HepG2 (cell line): ENCODE measurements around the gene TTC21B. TPM values are rescaled to one million over a fixed set of nuclear protein-coding genes. Genes with fewer than 3 reads are reported as not detected.

ENCODE experiments used
- ATAC-seq: fragments of 200-7000 bp; cut with Tn5 transposase; 3 replicates; pipeline ENCODE4 v1.9.1; 2020; ENCODE audit warnings: mild to moderate bottlenecking, moderate library complexity
- BruUV-seq: library from RNA; stranded (reverse); fragments of 400-500 nt; replicated peaks from 2 replicates; lab custom pipeline; 2021; lab: Mats Ljungman, UMichigan
- CTCF ChIA-PET: fragments of 300-600 bp; formaldehyde crosslinking; extraction: SDS; loops from one replicate; lab custom pipeline; 2021; ENCODE audit warnings: low total read pairs, inconsistent platforms, low intra/inter-chr PET ratio; lab: Yijun Ruan, JAX
- POLR2A ChIA-PET: fragments of 350-600 bp; sonication (Branson Sonifier 250); formaldehyde crosslinking; loops from one replicate; lab custom pipeline; 2020; ENCODE audit warnings: antibody characterized with exemption, inconsistent platforms; lab: Yijun Ruan, JAX
- DNase-seq: peaks from one replicate; pipeline ENCODE4 v3.0.0-alpha.2; 2015; ENCODE audit warnings: low spot score
- FAIRE-seq: peaks from 3 replicates; lab custom pipeline; 2011; peaks lifted over from hg19 to GRCh38; lab: Jason Lieb, UNC
- H2AFZ ChIP-seq: one replicate; pipeline ENCODE4 v1.6.1; 2011; ENCODE audit warnings: low read length, inconsistent platforms
- H3K27ac ChIP-seq: fragments of 300-600 bp; 3 replicates; pipeline ENCODE4 v1.8.0; 2011; ENCODE audit warnings: mixed run types, mild to moderate bottlenecking, mixed read lengths, low read length, inconsistent platforms; ENCODE audit not compliant: insufficient read depth; ENCODE audit errors: extremely low read length
- H3K27me3 ChIP-seq, 2 experiments: fragments of 200-600 bp in 1 of 2; 2 replicates in 1 of 2; 3 replicates in 1 of 2; pipeline versions ENCODE4 v1.6.0 to v1.8.0; 2011; ENCODE audit warnings: low read length in 2 of 2, mild to moderate bottlenecking in 2 of 2, moderate library complexity in 2 of 2, inconsistent platforms in 1 of 2; ENCODE audit not compliant: insufficient read depth in 2 of 2, control insufficient read depth in 1 of 2
- H3K36me3 ChIP-seq, 2 experiments: fragments of 200-600 bp in 1 of 2; replicated peaks in 1 of 2; 2 replicates in 1 of 2; 3 replicates in 1 of 2; pipeline versions ENCODE4 v1.5.1 to v1.8.0; 2011; ENCODE audit warnings: low read length in 2 of 2, inconsistent platforms in 1 of 2; ENCODE audit not compliant: insufficient read depth in 2 of 2, control insufficient read depth in 1 of 2
- H3K4me1 ChIP-seq: 2 replicates; pipeline ENCODE4 v1.5.1; 2012; ENCODE audit warnings: low read length, inconsistent platforms; ENCODE audit not compliant: insufficient read depth
- H3K4me2 ChIP-seq: 2 replicates; pipeline ENCODE4 v1.6.0; 2011; ENCODE audit warnings: low read depth, low read length, inconsistent platforms
- H3K4me3 ChIP-seq, 3 experiments: fragments of 200-600 bp in 1 of 3; sonication (generic), shearing (Covaris generic) in 1 of 3; replicated peaks in 1 of 3; 2 replicates each; pipeline ENCODE4 v1.5.1; 2011 to 2016; ENCODE audit warnings: low read length in 3 of 3, inconsistent platforms in 2 of 3, low read depth in 2 of 3, mild to moderate bottlenecking in 2 of 3, control low read depth in 1 of 3, mixed read lengths in 1 of 3; ENCODE audit not compliant: insufficient read depth in 1 of 3
- H3K79me2 ChIP-seq: one replicate; pipeline ENCODE4 v1.6.1; 2011; ENCODE audit warnings: low read length, inconsistent platforms; ENCODE audit not compliant: insufficient read depth
- H3K9ac ChIP-seq: 2 replicates; pipeline ENCODE4 v1.6.0; 2011; ENCODE audit warnings: mild to moderate bottlenecking, low read depth, low read length, inconsistent platforms; ENCODE audit not compliant: insufficient read depth
- H3K9me3 ChIP-seq: 2 replicates; pipeline ENCODE4 v1.5.1; 2012; ENCODE audit warnings: mild to moderate bottlenecking, low read length
- H4K20me1 ChIP-seq: 2 replicates; pipeline ENCODE4 v1.6.0; 2011; ENCODE audit warnings: inconsistent platforms, mild to moderate bottlenecking, low read length, moderate library complexity; ENCODE audit not compliant: insufficient read depth
- ESRRA ChIP-seq: sonication (generic); formaldehyde crosslinking; IDR thresholded peaks from 2 replicates; pipeline ENCODE4 v1.5.1; 2020; ENCODE audit warnings: mild to moderate bottlenecking, low read depth, missing genetic modification reagents
- GPN1 ChIP-seq: sonication (generic); formaldehyde crosslinking; IDR thresholded peaks from 2 replicates; pipeline ENCODE4 v1.5.1; 2020; ENCODE audit warnings: missing genetic modification reagents, borderline replicate concordance
- MAF1 ChIP-seq: sonication (generic); formaldehyde crosslinking; IDR thresholded peaks from 2 replicates; pipeline ENCODE4 v1.5.0; 2020; ENCODE audit warnings: missing genetic modification reagents, borderline replicate concordance
- MED1 ChIP-seq: sonication (generic); formaldehyde crosslinking; IDR thresholded peaks from 2 replicates; pipeline ENCODE4 v1.4.0; 2020; ENCODE audit warnings: missing genetic modification reagents
- MXI1 ChIP-seq: IDR thresholded peaks from 3 replicates; pipeline ENCODE4 v1.6.1; 2012; ENCODE audit warnings: low read depth, low read length, inconsistent platforms, borderline replicate concordance
- SMAD1 ChIP-seq: sonication (generic); formaldehyde crosslinking; IDR thresholded peaks from 2 replicates; pipeline ENCODE4 v1.4.0; 2020; ENCODE audit warnings: missing genetic modification reagents, low read depth, mild to moderate bottlenecking, borderline replicate concordance
- ZFAT ChIP-seq: sonication (generic); formaldehyde crosslinking; conservative IDR thresholded peaks from 2 replicates; pipeline ENCODE4 v1.8.1; 2023; ENCODE audit warnings: missing genetic modification reagents, inconsistent platforms
- ZFP1 ChIP-seq: IDR thresholded peaks from 2 replicates; pipeline ENCODE4 v1.6.1; 2016
- ZFP41 ChIP-seq: sonication (generic); formaldehyde crosslinking; IDR thresholded peaks from 2 replicates; pipeline ENCODE4 v1.4.0; 2020; ENCODE audit warnings: mild to moderate bottlenecking, missing genetic modification reagents, borderline replicate concordance
- ZNF121 ChIP-seq: sonication (generic); formaldehyde crosslinking; IDR thresholded peaks from 2 replicates; pipeline ENCODE4 v1.5.0; 2020; ENCODE audit warnings: mild to moderate bottlenecking, missing genetic modification reagents
- ZNF124 ChIP-seq: sonication (generic); formaldehyde crosslinking; IDR thresholded peaks from 2 replicates; pipeline ENCODE4 v1.4.0; 2020; ENCODE audit warnings: missing genetic modification reagents
- ZNF329 ChIP-seq: sonication (generic); formaldehyde crosslinking; IDR thresholded peaks from 2 replicates; pipeline ENCODE4 v1.9.0; 2021; ENCODE audit warnings: low read depth, mild to moderate bottlenecking, missing genetic modification reagents
- ZNF354B ChIP-seq: sonication (generic); formaldehyde crosslinking; IDR thresholded peaks from 2 replicates; pipeline ENCODE4 v1.8.0; 2022; ENCODE audit warnings: mild to moderate bottlenecking, missing genetic modification reagents
- ZNF570 ChIP-seq: sonication (generic); formaldehyde crosslinking; IDR thresholded peaks from 2 replicates; pipeline ENCODE4 v1.4.0; 2020; ENCODE audit warnings: mild to moderate bottlenecking, missing genetic modification reagents, borderline replicate concordance
- WGBS: methylation state at CpG from one replicate; pipeline ENCODE4 v1.1.6; 2017; ENCODE audit warnings: low lambda C conversion rate; 5-methylcytosine and 5-hydroxymethylcytosine counted together
- in situ Hi-C: cut with HindIII; loops from 2 replicates; pipeline ENCODE4 v1.10.0; 2017; ENCODE audit warnings: low pct_unique_long_range_greater_than_20kb; ENCODE audit not compliant: extremely low pct_ligation_motif_present
- intact Hi-C: fragments of 100-400 bp; cut with micrococcal nuclease; formaldehyde crosslinking; loops from one replicate; pipeline ENCODE4 v1.10.0; 2022; ENCODE audit not compliant: unreplicated experiment
- polyA plus RNA-seq, 8 experiments: library from polyadenylated mRNA; depleted of rRNA in 3 of 8; stranded (reverse) in 7 of 8; unstranded in 1 of 8; fragments of >200 nt; fragmentation: Illumina TruSeq in 4 of 8; extraction: Trizol in 4 of 8; gene quantifications; 2 replicates each; pipeline versions ENCODE4 v1.2.1 to v1.2.3, GENCODE V29; 2011 to 2016; ENCODE audit warnings: low read depth in 4 of 8, missing spikeins in 1 of 8, mixed read lengths in 1 of 8; ENCODE audit not compliant: insufficient read depth in 1 of 8
- total RNA-seq, 5 experiments: library from RNA; depleted of rRNA; stranded (reverse); fragments of >200 nt; fragmentation: Illumina TruSeq; extraction: Trizol; gene quantifications; 2 replicates each; pipeline ENCODE4 v1.2.3, GENCODE V29; 2016; ENCODE audit warnings: low read depth in 1 of 5
- TF ChIP-seq, protein P1 (sequence below): sonication (generic); formaldehyde crosslinking; IDR thresholded peaks from 2 replicates; pipeline ENCODE4 v1.5.0; 2020; ENCODE audit warnings: missing genetic modification reagents
- TF ChIP-seq, protein P2 (sequence below): sonication (generic); formaldehyde crosslinking; IDR thresholded peaks from 2 replicates; pipeline ENCODE4 v1.8.1; 2023; ENCODE audit warnings: mild to moderate bottlenecking, missing genetic modification reagents, borderline replicate concordance

Gene TTC21B
- total and polyA plus RNA-seq, 2 of the 13 experiments (the other 11 are each of a cell fraction or from before 2014, with no cell fraction given) = 39.1 to 67.1 TPM

DNA sequence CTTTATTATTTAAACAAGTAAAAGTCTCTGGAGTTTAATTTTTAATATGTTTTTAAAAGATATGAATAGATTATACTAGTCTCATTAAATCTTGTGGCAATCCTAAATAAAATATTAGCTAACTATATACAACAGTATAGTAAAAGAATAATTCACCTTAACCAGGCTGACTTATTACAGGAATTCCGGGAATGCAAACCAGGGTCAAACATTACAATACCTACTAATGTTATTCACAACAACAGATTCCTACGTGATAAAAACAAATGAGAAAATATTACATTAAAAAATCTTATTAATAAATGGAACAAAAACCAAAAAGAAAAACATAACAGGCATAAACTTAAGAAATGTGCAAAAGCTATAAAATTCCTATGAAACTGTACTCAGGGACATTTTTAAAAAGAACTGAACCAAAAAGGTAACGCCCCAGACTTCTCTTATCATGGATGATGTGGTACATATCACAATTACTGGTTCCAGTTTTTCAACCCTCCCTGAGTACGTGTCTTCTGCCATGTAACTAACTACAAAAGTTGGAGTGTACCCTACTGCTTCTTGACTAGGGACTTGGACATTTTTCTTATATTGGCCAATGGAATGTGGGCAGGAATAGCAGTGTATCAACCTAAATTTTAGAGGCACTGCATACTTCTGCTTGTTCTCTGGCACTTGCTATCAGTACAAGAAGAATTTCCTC lies 20.2 kb downstream of the TTC21B start:
- H3K4me3 ChIP-seq = no peak overlapping the region
- in situ Hi-C loops = no loop called here
- POLR2A ChIA-PET = no interaction called here
- TF ChIP-seq, protein P1, sequence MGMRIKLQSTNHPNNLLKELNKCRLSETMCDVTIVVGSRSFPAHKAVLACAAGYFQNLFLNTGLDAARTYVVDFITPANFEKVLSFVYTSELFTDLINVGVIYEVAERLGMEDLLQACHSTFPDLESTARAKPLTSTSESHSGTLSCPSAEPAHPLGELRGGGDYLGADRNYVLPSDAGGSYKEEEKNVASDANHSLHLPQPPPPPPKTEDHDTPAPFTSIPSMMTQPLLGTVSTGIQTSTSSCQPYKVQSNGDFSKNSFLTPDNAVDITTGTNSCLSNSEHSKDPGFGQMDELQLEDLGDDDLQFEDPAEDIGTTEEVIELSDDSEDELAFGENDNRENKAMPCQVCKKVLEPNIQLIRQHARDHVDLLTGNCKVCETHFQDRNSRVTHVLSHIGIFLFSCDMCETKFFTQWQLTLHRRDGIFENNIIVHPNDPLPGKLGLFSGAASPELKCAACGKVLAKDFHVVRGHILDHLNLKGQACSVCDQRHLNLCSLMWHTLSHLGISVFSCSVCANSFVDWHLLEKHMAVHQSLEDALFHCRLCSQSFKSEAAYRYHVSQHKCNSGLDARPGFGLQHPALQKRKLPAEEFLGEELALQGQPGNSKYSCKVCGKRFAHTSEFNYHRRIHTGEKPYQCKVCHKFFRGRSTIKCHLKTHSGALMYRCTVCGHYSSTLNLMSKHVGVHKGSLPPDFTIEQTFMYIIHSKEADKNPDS (CRISPR knock-in tag) = no peak
- TF ChIP-seq MAF1 (CRISPR knock-in tag) (no peak), MXI1 (no peak)
- TF ChIP-seq, all 625 proteins: peak for 0
- CTCF ChIA-PET = no interaction called here
- intact Hi-C loops = no loop called here
- 99% methylated on average over 4 of the region's 4 CpGs for WGBS
- 0 out of 2 replicates have a peak, but pooled peaks cover 4% of the 10 kb centered on the region for H4K20me1 ChIP-seq
- no peaks in the 10 kb centered on the region for H3K9me3 ChIP-seq
- BruUV-seq = no TSS peak
- H3K36me3 ChIP-seq = peaks cover 15 to 79% of the 10 kb centered on the region in 2 experiments
- no peak for ATAC-seq
- no peak for DNase-seq
- no peaks in the 10 kb centered on the region for H3K4me1 ChIP-seq
- no peak for FAIRE-seq
- peaks cover 1% of the 10 kb centered on the region for H3K79me2 ChIP-seq
- H3K27me3 ChIP-seq = no peaks in the 10 kb centered on the region
- no peak overlapping the region for H3K9ac ChIP-seq
- no peak overlapping the region for H3K4me2 ChIP-seq
- H2AFZ ChIP-seq = no peak overlapping the region
- no peak overlapping the region for H3K27ac ChIP-seq

DNA sequence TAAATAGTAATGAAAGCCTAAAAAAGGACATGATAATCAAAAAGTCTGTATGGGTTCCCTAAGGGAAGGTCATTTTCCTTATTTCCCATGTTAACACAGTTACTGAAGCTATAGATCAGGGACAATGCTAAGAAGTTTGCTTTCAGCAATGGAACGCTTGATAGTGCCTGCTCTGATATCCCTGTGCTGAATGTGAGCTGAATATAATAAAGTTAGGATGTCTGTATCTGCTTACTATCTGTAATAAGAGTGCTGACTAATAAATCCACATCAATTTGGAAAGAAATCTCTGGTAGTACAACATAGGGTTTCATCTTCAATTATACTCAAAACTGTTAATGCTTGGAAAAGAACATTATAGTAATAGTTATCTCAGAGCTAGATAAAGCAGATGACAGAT lies 25.8 kb downstream of the TTC21B start:
- Histone ChIP-seq H3K79me2 (no peaks in the 10 kb centered on the region), H3K4me3 (no peak overlapping the region), H3K9me3 (no peaks in the 10 kb centered on the region), H4K20me1 (no peaks in the 10 kb centered on the region), H3K4me2 (no peak overlapping the region), H3K9ac (no peak overlapping the region), H2AFZ (no peak overlapping the region), H3K27ac (no peak overlapping the region), H3K4me1 (no peaks in the 10 kb centered on the region), H3K36me3 (peaks cover 22 to 71% of the 10 kb centered on the region in 2 experiments), H3K27me3 (no peaks in the 10 kb centered on the region)
- BruUV-seq = no TSS peak
- intact Hi-C loops = loop anchor here (2.0 to 5.0 kb wide), 2 partner anchors 17 to 35 kb away; no protein-coding TSS in a partner anchor
- in situ Hi-C loops = no loop called here
- FAIRE-seq = no peak
- WGBS = 100% methylated on average over 1 of the region's 1 CpG
- POLR2A ChIA-PET = no interaction called here
- CTCF ChIA-PET = no interaction called here
- ATAC-seq = no peak; the same call in 1 of the 3 replicates
- DNase-seq = no peak
- no peak for TF ChIP-seq ZNF570 (CRISPR knock-in tag)
- no peak for TF ChIP-seq ZFP1
- TF ChIP-seq ZNF329 = no peak
- no peak for TF ChIP-seq ESRRA (CRISPR knock-in tag)
- no peak for TF ChIP-seq ZNF354B (CRISPR knock-in tag)
- TF ChIP-seq, protein P2, sequence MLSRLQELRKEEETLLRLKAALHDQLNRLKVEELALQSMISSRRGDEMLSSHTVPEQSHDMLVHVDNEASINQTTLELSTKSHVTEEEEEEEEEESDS (CRISPR knock-in tag) = no peak
- TF ChIP-seq ZNF121 (CRISPR knock-in tag) = no peak
- TF ChIP-seq GPN1 = no peak
- no peak for TF ChIP-seq MED1 (CRISPR knock-in tag)
- no peak for TF ChIP-seq ZFAT
- TF ChIP-seq SMAD1 (CRISPR knock-in tag) = no peak
- TF ChIP-seq ZFP41 (CRISPR knock-in tag) = no peak
- no peak for TF ChIP-seq ZNF124
